HG03066 (cell line): ENCODE results near the gene FUT8.

Experiments used
- ATAC-seq: cut with Tn5 transposase; IDR thresholded peaks from one replicate; pipeline ENCODE4 v1.9.1; 2021; ENCODE audit warnings: low read depth; ENCODE audit not compliant: unreplicated experiment

FUT8 gene

DNA sequence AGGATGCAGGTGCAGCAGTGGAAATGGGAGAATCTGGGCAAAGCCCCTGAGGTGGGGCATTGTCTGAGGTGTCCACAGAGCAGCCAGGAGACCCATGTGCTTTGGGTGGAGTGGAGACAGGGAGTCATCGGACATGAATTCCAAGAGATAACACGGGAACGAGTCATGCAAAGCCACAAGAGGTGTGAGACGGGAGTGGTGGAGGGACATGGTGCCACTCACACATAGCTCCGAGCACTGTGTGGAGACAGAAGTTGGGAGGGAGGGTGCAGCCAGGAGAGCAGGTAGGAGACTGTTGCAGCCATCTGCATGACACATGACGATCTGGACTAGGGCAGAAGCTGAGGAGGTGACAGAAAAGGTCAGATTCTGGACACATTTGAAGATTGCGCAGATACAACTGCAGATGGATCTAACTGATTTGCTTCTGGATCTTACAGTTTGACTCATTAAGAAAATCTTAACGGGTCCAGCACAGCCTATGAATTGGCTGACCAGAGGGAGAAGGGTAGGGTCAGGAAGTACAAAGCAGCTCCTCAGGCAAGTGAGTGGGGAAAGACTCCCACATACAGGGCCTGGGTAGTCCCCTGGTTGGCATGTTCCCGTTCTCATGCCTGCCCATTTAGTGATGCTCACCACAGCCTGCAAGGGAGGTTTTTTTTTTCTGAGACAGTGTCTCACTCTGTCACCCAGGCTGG is 379.8 kb downstream of the FUT8 start:
- ATAC-seq = no peak
